ENCODE data around the gene PPP1R12B. TPM values are rescaled to one million over a fixed set of nuclear protein-coding genes. Genes with fewer than 3 reads are reported as not detected.

Gene PPP1R12B
- 21.6 and 22.9 TPM in 2 replicates for total RNA-seq

GRCh38 chr1:202348509-202349205, at the start of gene PPP1R12B:
Gene PPP1R12B (plus strand): TSS chr1:202348699. CDS start chr1:202348852, 153 bp downstream.
- peak; percentile 99 for DNase-seq (ENCODE audit: low read depth)
- TF ChIP-seq CTCF (IDR thresholded peaks at IDR 0.05; ENCODE audit: insufficient read depth, low read depth, low read length) = no peak
- peak within 1 kb of the TSS; percentile 96 for H3K4me3 ChIP-seq (ENCODE audit: low read depth, low read length)

GRCh38 chr1:202302166-202302565, 46.3 kb upstream of the PPP1R12B start:
- no peak for DNase-seq (ENCODE audit: low read depth)
- no peak overlapping the region for H3K4me3 ChIP-seq (ENCODE audit: low read depth, low read length)
- no peak for TF ChIP-seq CTCF (IDR thresholded peaks at IDR 0.05; ENCODE audit: insufficient read depth, low read depth, low read length)

GRCh38 chr1:202304375-202304774, 44.1 kb upstream of the PPP1R12B start:
- no peak overlapping the region for H3K4me3 ChIP-seq (ENCODE audit: low read depth, low read length)
- TF ChIP-seq CTCF (IDR thresholded peaks at IDR 0.05; ENCODE audit: insufficient read depth, low read depth, low read length) = no peak
- DNase-seq (ENCODE audit: low read depth) = no peak

- no peak overlapping the region for H3K4me3 ChIP-seq (ENCODE audit: low read depth, low read length)
- DNase-seq (ENCODE audit: low read depth) = no peak
- no peak for TF ChIP-seq CTCF (IDR thresholded peaks at IDR 0.05; ENCODE audit: insufficient read depth, low read depth, low read length)
These were observed 43.3 kb upstream of the PPP1R12B start for GRCh38 chr1:202305168-202305567.

GRCh38 chr1:202306535-202307345, 41.8 kb upstream of the PPP1R12B start:
- DNase-seq (ENCODE audit: low read depth) = no peak
- no peak overlapping the region for H3K4me3 ChIP-seq (ENCODE audit: low read depth, low read length)
- no peak for TF ChIP-seq CTCF (IDR thresholded peaks at IDR 0.05; ENCODE audit: insufficient read depth, low read depth, low read length)

GRCh38 chr1:202310071-202310725, 38.3 kb upstream of the PPP1R12B start:
- H3K4me3 ChIP-seq (ENCODE audit: low read depth, low read length) = no peak overlapping the region
- no peak for TF ChIP-seq CTCF (IDR thresholded peaks at IDR 0.05; ENCODE audit: insufficient read depth, low read depth, low read length)
- no peak for DNase-seq (ENCODE audit: low read depth)

Measured in fibroblast of villous mesenchyme (primary cell).